Astrocyte (in vitro differentiated cells and primary cell): ENCODE measurements around the gene IGF2R. TPM values are rescaled to one million over a fixed set of nuclear protein-coding genes. Genes with fewer than 3 reads are reported as not detected.

Experiments used
- DNase-seq: peaks from one replicate; pipeline ENCODE4 v3.0.0-alpha.2; 2010; ENCODE audit warnings: low read depth
- FAIRE-seq: peaks from 2 replicates; lab custom pipeline; 2011; peaks lifted over from hg19 to GRCh38; lab: Jason Lieb, UNC
- H2AFZ ChIP-seq: 2 replicates; pipeline ENCODE4 v1.6.0; 2012; ENCODE audit warnings: low read depth, low read length, inconsistent platforms
- H3K27ac ChIP-seq: 2 replicates; pipeline ENCODE4 v1.5.1; 2011; ENCODE audit warnings: low read depth, low read length, inconsistent platforms
- H3K27me3 ChIP-seq: 2 replicates; pipeline ENCODE4 v1.6.0; 2011; ENCODE audit warnings: low read length, inconsistent platforms; ENCODE audit not compliant: insufficient read depth
- H3K36me3 ChIP-seq: 2 replicates; pipeline ENCODE4 v1.5.1; 2011; ENCODE audit warnings: low read length, inconsistent platforms; ENCODE audit not compliant: insufficient read depth
- H3K4me1 ChIP-seq: 2 replicates; pipeline ENCODE4 v1.5.1; 2011; ENCODE audit warnings: low read length, inconsistent platforms; ENCODE audit not compliant: insufficient read depth
- H3K4me2 ChIP-seq: 2 replicates; pipeline ENCODE4 v1.6.0; 2012; ENCODE audit warnings: low read length, inconsistent platforms
- H3K4me3 ChIP-seq: 2 replicates; pipeline ENCODE4 v1.5.1; 2011; ENCODE audit warnings: low read depth, mild to moderate bottlenecking, low read length, inconsistent platforms; ENCODE audit not compliant: insufficient read depth
- H3K79me2 ChIP-seq: 2 replicates; pipeline ENCODE4 v1.6.0; 2012; ENCODE audit warnings: mild to moderate bottlenecking, low read length, inconsistent platforms; ENCODE audit not compliant: insufficient read depth
- H3K9ac ChIP-seq: 2 replicates; pipeline ENCODE4 v1.6.0; 2012; ENCODE audit warnings: mild to moderate bottlenecking, low read length, inconsistent platforms
- H3K9me3 ChIP-seq: 2 replicates; pipeline ENCODE4 v1.5.1; 2012; ENCODE audit warnings: low read depth, mild to moderate bottlenecking, low read length, inconsistent platforms; ENCODE audit not compliant: insufficient read depth
- H4K20me1 ChIP-seq: 2 replicates; pipeline ENCODE4 v1.6.0; 2012; ENCODE audit warnings: low read length, inconsistent platforms; ENCODE audit not compliant: insufficient read depth
- H3K27ac Mint-ChIP-seq: one replicate; pipeline ENCODE4 v1.8.0; 2021; ENCODE audit warnings: mild to moderate bottlenecking, mixed read lengths; ENCODE audit not compliant: unreplicated experiment
- H3K27me3 Mint-ChIP-seq: one replicate; pipeline ENCODE4 v1.8.0; 2021; ENCODE audit warnings: low read depth, mixed read lengths; ENCODE audit not compliant: unreplicated experiment
- H3K36me3 Mint-ChIP-seq: one replicate; pipeline ENCODE4 v1.8.0; 2021; ENCODE audit warnings: low read depth, mixed read lengths; ENCODE audit not compliant: unreplicated experiment
- H3K4me1 Mint-ChIP-seq: one replicate; pipeline ENCODE4 v1.8.0; 2021; ENCODE audit warnings: low read depth, mixed read lengths; ENCODE audit not compliant: unreplicated experiment
- H3K4me3 Mint-ChIP-seq: one replicate; pipeline ENCODE4 v1.8.0; 2021; ENCODE audit warnings: mild to moderate bottlenecking, moderate library complexity, mixed read lengths; ENCODE audit not compliant: unreplicated experiment
- H3K9me3 Mint-ChIP-seq: one replicate; pipeline ENCODE4 v1.8.0; 2021; ENCODE audit warnings: mild to moderate bottlenecking, mixed read lengths; ENCODE audit not compliant: unreplicated experiment
- CTCF ChIP-seq: IDR thresholded peaks from 2 replicates; pipeline ENCODE4 v1.5.1; 2011; ENCODE audit warnings: low read depth, mild to moderate bottlenecking, inconsistent platforms, low read length, moderate library complexity; ENCODE audit not compliant: insufficient read depth
- EZH2 ChIP-seq: IDR thresholded peaks from 2 replicates; pipeline ENCODE4 v1.6.1; 2012; ENCODE audit warnings: mild to moderate bottlenecking, low read length, inconsistent platforms; ENCODE audit not compliant: insufficient read depth
- total RNA-seq: library from RNA; stranded (reverse); gene quantifications from 2 replicates; pipeline ENCODE4 v1.2.1, GENCODE V29; 2021

The IGF2R gene
- total RNA-seq, 1 donor from 2014 or later = 173 TPM

- peaks cover 16% of the 10 kb centered on the region for H3K27me3 Mint-ChIP-seq
- H4K20me1 ChIP-seq = no peaks in the 10 kb centered on the region
Measured at GRCh38 chr6:160137130-160137988, 168.5 kb downstream of the IGF2R start.

GRCh38 chr6:160137989-160138835 lies 169.3 kb downstream of the IGF2R start:
- no peak for FAIRE-seq
- H3K4me1 Mint-ChIP-seq = peaks cover 15% of the 10 kb centered on the region
- Histone ChIP-seq H3K9me3 (no peaks in the 10 kb centered on the region), H2AFZ (no peak overlapping the region), H4K20me1 (no peaks in the 10 kb centered on the region), H3K4me3 (no peak overlapping the region), H3K4me1 (peaks cover 21% of the 10 kb centered on the region), H3K27me3 (no peaks in the 10 kb centered on the region), H3K27ac (no peak overlapping the region), H3K79me2 (no peaks in the 10 kb centered on the region), H3K9ac (no peak overlapping the region), H3K4me2 (peak overlapping the region; percentile 70), H3K36me3 (no peaks in the 10 kb centered on the region)
- peaks cover 16% of the 10 kb centered on the region for H3K27me3 Mint-ChIP-seq
- TF ChIP-seq EZH2 = no peak
- TF ChIP-seq CTCF = peak; percentile 84
- no peak overlapping the region for H3K4me3 Mint-ChIP-seq
- peaks cover 6% of the 10 kb centered on the region for H3K36me3 Mint-ChIP-seq
- H3K9me3 Mint-ChIP-seq = no peaks in the 10 kb centered on the region
- DNase-seq = peak; percentile 49
- no peak overlapping the region for H3K27ac Mint-ChIP-seq

More at GRCh38 chr6:160137130-160137988, 168.5 kb downstream of the IGF2R start:
- Histone ChIP-seq H3K27ac (no peak overlapping the region), H3K9ac (no peak overlapping the region), H3K4me2 (no peak overlapping the region), H3K4me3 (no peak overlapping the region), H3K27me3 (no peaks in the 10 kb centered on the region), H3K9me3 (no peaks in the 10 kb centered on the region), H3K36me3 (no peaks in the 10 kb centered on the region), H2AFZ (no peak overlapping the region), H3K79me2 (no peaks in the 10 kb centered on the region), H3K4me1 (peaks cover 25% of the 10 kb centered on the region)
- Mint-ChIP-seq H3K4me3 (no peak overlapping the region), H3K9me3 (no peaks in the 10 kb centered on the region), H3K36me3 (peaks cover 6% of the 10 kb centered on the region), H3K4me1 (peaks cover 20% of the 10 kb centered on the region), H3K27ac (no peak overlapping the region)
- FAIRE-seq (no peak), DNase-seq (no peak)
- TF ChIP-seq EZH2 (no peak), CTCF (no peak)
